ENCODE data around the gene TIE1. TPM values are rescaled to one million over a fixed set of nuclear protein-coding genes. Genes with fewer than 3 reads are reported as not detected.

The TIE1 gene
- total and polyA plus RNA-seq, 2 experiments from 2014 or later = 0.21 TPM; not detected in 1

DNA sequence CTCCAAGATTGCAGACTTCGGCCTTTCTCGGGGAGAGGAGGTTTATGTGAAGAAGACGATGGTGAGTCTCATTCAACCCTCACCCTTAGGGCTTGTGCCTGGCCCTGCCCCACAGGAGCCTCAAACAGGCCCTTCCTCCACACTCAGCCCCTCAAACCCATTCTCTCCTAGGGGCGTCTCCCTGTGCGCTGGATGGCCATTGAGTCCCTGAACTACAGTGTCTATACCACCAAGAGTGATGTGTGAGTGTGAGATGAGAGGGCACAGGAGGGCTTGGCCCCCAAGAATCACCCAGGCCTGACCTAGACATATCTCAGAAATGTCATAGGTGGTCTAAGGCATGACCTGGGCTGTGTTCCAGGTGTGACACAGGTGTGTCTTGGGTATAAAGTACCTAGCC, 18.5 kb downstream of the TIE1 start:
- no peak for DNase-seq
- Histone ChIP-seq H3F3A (ENCODE audit: insufficient read depth) (no peaks in the 10 kb centered on the region), H3K36me3 (ENCODE audit: low read depth) (no peaks in the 10 kb centered on the region), H3K9me2 (ENCODE audit: insufficient read depth) (no peaks in the 10 kb centered on the region), H3K27me3 (replicated peaks; ENCODE audit: insufficient read depth) (no peaks in the 10 kb centered on the region), H4K20me1 (ENCODE audit: insufficient read depth) (no peaks in the 10 kb centered on the region), H3K9ac (no peak overlapping the region), H3K4me1 (ENCODE audit: insufficient read depth) (no peaks in the 10 kb centered on the region), H3K9me3 (ENCODE audit: low read depth) (no peaks in the 10 kb centered on the region), H3K4me3 (no peak overlapping the region), H3K79me2 (ENCODE audit: insufficient read depth) (no peaks in the 10 kb centered on the region), H3K27ac (no peak overlapping the region), H3K4me2 (ENCODE audit: unreplicated experiment) (no peak overlapping the region), H2AFZ (no peak overlapping the region)
- 100% methylated on average over 5 of the region's 5 CpGs for WGBS, 2 experiments (ENCODE audit: low coverage in 1 of 2, low lambda C conversion rate in 2 of 2, missing lambda C conversion rate in 2 of 2)
- no peak for TF ChIP-seq EZH2 (IDR thresholded peaks at IDR 0.05; ENCODE audit: insufficient read depth, poor library complexity, severe bottlenecking)
- no peak for TF ChIP-seq EZH2phosphoT487 (IDR thresholded peaks at IDR 0.05; ENCODE audit: insufficient read depth, low read depth)
- in situ Hi-C loops (cut with MboI) = no loop called here

DNA sequence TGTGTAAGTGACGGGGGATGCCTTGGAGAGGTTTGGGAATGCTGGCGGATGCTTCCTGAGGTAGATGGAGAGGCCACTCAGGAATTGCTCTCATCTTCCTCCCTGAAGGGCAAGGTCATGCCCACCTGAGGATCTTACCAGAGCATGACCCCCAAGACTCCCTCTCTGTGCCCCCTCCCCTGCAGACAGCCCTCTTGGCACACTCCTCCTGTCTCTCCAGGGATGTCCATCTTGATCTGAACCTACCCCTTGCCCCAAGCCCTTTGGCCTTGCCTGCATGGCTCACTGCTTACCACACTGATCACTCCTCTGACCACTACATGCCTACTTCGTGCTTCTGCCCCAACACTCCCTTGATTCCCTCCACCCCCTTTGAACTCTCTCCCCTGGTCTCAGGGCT, 19.0 kb downstream of the TIE1 start:
- Histone ChIP-seq H3K4me3 (no peak overlapping the region), H3K27me3 (replicated peaks; ENCODE audit: insufficient read depth) (no peaks in the 10 kb centered on the region)
- TF ChIP-seq EZH2 (IDR thresholded peaks at IDR 0.05; ENCODE audit: insufficient read depth, poor library complexity, severe bottlenecking) = no peak
- TF ChIP-seq EZH2phosphoT487 (IDR thresholded peaks at IDR 0.05; ENCODE audit: insufficient read depth, low read depth) = no peak

DNA sequence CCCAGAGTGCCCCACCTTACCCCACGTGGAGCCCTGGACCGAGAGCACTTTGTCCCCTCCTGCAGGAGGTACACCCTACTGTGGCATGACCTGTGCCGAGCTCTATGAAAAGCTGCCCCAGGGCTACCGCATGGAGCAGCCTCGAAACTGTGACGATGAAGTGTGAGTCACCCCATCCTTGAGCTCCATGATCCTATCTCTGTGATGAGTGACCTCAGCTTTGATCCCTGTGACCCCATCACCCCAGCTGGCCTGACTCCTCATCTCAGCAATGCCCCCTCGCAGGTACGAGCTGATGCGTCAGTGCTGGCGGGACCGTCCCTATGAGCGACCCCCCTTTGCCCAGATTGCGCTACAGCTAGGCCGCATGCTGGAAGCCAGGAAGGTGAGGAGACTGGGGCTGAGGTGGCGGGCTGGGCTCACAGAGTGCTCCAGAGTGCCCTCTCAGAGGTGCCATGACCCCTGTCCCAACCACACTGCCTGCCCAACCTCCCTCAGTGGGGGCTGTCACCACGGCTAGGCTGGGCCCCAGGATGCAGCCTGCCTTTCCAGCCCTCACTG, 20.6 kb downstream of the TIE1 start:
- Histone ChIP-seq H3K4me2 (ENCODE audit: unreplicated experiment) (no peak overlapping the region), H3F3A (ENCODE audit: insufficient read depth) (no peaks in the 10 kb centered on the region), H3K9ac (no peak overlapping the region), H3K27me3 (replicated peaks; ENCODE audit: insufficient read depth) (no peaks in the 10 kb centered on the region), H4K20me1 (ENCODE audit: insufficient read depth) (no peaks in the 10 kb centered on the region), H3K4me3 (no peak overlapping the region), H2AFZ (no peak overlapping the region), H3K9me3 (ENCODE audit: low read depth) (no peaks in the 10 kb centered on the region), H3K79me2 (ENCODE audit: insufficient read depth) (no peaks in the 10 kb centered on the region), H3K9me2 (ENCODE audit: insufficient read depth) (no peaks in the 10 kb centered on the region), H3K4me1 (ENCODE audit: insufficient read depth) (no peaks in the 10 kb centered on the region), H3K27ac (no peak overlapping the region), H3K36me3 (ENCODE audit: low read depth) (no peaks in the 10 kb centered on the region)
- in situ Hi-C loops (cut with MboI) = no loop called here
- no peak for TF ChIP-seq EZH2 (IDR thresholded peaks at IDR 0.05; ENCODE audit: insufficient read depth, poor library complexity, severe bottlenecking)
- TF ChIP-seq EZH2phosphoT487 (IDR thresholded peaks at IDR 0.05; ENCODE audit: insufficient read depth, low read depth) = no peak
- WGBS, 2 experiments (ENCODE audit: low coverage in 1 of 2, low lambda C conversion rate in 2 of 2, missing lambda C conversion rate in 2 of 2) = 89 to 90% methylated on average over 15 to 16 of the region's 16 CpGs
- DNase-seq = no peak

More for the DNA sequence above, 19.0 kb downstream of the TIE1 start:
- in situ Hi-C loops (cut with MboI) = no loop called here
- Histone ChIP-seq H3K36me3 (ENCODE audit: low read depth) (no peaks in the 10 kb centered on the region), H3K27ac (no peak overlapping the region), H3K4me1 (ENCODE audit: insufficient read depth) (no peaks in the 10 kb centered on the region), H3K4me2 (ENCODE audit: unreplicated experiment) (no peak overlapping the region), H4K20me1 (ENCODE audit: insufficient read depth) (no peaks in the 10 kb centered on the region), H3K9ac (no peak overlapping the region), H3F3A (ENCODE audit: insufficient read depth) (no peaks in the 10 kb centered on the region), H3K79me2 (ENCODE audit: insufficient read depth) (no peaks in the 10 kb centered on the region), H2AFZ (no peak overlapping the region), H3K9me3 (ENCODE audit: low read depth) (no peaks in the 10 kb centered on the region), H3K9me2 (ENCODE audit: insufficient read depth) (no peaks in the 10 kb centered on the region)
- WGBS, 2 experiments (ENCODE audit: low coverage in 1 of 2, low lambda C conversion rate in 2 of 2, missing lambda C conversion rate in 2 of 2) = 67 to 100% methylated on average over 2 to 3 of the region's 3 CpGs
- no peak for DNase-seq

DNA sequence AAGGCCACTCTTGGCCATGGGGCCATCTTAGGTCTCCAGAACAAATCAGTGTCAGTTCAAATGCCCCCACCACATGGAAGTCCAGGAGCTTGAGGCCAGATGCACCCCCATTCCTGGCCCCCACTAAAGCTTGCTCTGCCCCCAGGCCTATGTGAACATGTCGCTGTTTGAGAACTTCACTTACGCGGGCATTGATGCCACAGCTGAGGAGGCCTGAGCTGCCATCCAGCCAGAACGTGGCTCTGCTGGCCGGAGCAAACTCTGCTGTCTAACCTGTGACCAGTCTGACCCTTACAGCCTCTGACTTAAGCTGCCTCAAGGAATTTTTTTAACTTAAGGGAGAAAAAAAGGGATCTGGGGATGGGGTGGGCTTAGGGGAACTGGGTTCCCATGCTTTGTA, 21.7 kb downstream of the TIE1 start:
- Histone ChIP-seq H3K9ac (no peak overlapping the region), H3K4me3 (no peak overlapping the region)
- in situ Hi-C loops (cut with MboI) = no loop called here

DNA sequence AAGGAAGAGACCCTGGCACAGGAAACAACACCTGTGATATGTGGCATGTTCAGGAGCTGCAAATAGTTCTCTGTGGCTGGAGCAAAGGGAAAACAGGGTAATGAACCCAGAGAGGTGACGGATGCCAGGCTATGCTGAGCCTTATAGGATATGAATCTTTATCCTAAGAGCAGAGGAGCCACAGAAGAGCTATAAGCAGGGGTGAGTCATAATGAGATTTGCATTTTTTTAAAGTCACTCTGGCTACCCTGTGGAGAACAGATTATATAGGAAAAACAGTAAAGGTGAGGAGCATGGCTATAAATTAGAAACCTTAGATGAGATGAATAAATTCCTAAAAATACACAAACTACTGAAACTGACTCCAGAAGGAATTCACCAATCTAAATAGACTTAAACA, 24.0 kb downstream of the TIE1 start:
- in situ Hi-C loops (cut with MboI) = no loop called here
- no peaks in the 10 kb centered on the region for H4K20me1 ChIP-seq (ENCODE audit: insufficient read depth)
- no peak for DNase-seq

More for the DNA sequence above, 21.7 kb downstream of the TIE1 start:
- Histone ChIP-seq H3K79me2 (ENCODE audit: insufficient read depth) (no peaks in the 10 kb centered on the region), H3K27me3 (replicated peaks; ENCODE audit: insufficient read depth) (no peaks in the 10 kb centered on the region), H3K9me2 (ENCODE audit: insufficient read depth) (no peaks in the 10 kb centered on the region), H3K4me1 (ENCODE audit: insufficient read depth) (no peaks in the 10 kb centered on the region), H3K36me3 (ENCODE audit: low read depth) (no peaks in the 10 kb centered on the region), H2AFZ (no peak overlapping the region), H4K20me1 (ENCODE audit: insufficient read depth) (no peaks in the 10 kb centered on the region), H3F3A (ENCODE audit: insufficient read depth) (no peaks in the 10 kb centered on the region), H3K27ac (no peak overlapping the region), H3K4me2 (ENCODE audit: unreplicated experiment) (no peak overlapping the region), H3K9me3 (ENCODE audit: low read depth) (no peaks in the 10 kb centered on the region)
- 74 to 87% methylated on average over 5 of the region's 5 CpGs for WGBS, 2 experiments (ENCODE audit: low coverage in 1 of 2, low lambda C conversion rate in 2 of 2, missing lambda C conversion rate in 2 of 2)
- TF ChIP-seq EZH2phosphoT487 (IDR thresholded peaks at IDR 0.05; ENCODE audit: insufficient read depth, low read depth) (no peak), EZH2 (IDR thresholded peaks at IDR 0.05; ENCODE audit: insufficient read depth, poor library complexity, severe bottlenecking) (no peak)
- DNase-seq = no peak

More for the DNA sequence above, 24.0 kb downstream of the TIE1 start:
- Histone ChIP-seq H3K27ac (no peak overlapping the region), H2AFZ (no peak overlapping the region), H3F3A (ENCODE audit: insufficient read depth) (no peaks in the 10 kb centered on the region), H3K36me3 (ENCODE audit: low read depth) (no peaks in the 10 kb centered on the region), H3K9me3 (ENCODE audit: low read depth) (no peaks in the 10 kb centered on the region), H3K4me3 (no peak overlapping the region), H3K4me1 (ENCODE audit: insufficient read depth) (peaks cover 3% of the 10 kb centered on the region), H3K9ac (no peak overlapping the region), H3K9me2 (ENCODE audit: insufficient read depth) (no peaks in the 10 kb centered on the region), H3K79me2 (ENCODE audit: insufficient read depth) (no peaks in the 10 kb centered on the region), H3K27me3 (replicated peaks; ENCODE audit: insufficient read depth) (no peaks in the 10 kb centered on the region), H3K4me2 (ENCODE audit: unreplicated experiment) (no peak overlapping the region)
- 93 to 100% methylated on average over 1 of the region's 1 CpG for WGBS, 2 experiments (ENCODE audit: low coverage in 1 of 2, low lambda C conversion rate in 2 of 2, missing lambda C conversion rate in 2 of 2)
- no peak for TF ChIP-seq EZH2phosphoT487 (IDR thresholded peaks at IDR 0.05; ENCODE audit: insufficient read depth, low read depth)
- no peak for TF ChIP-seq EZH2 (IDR thresholded peaks at IDR 0.05; ENCODE audit: insufficient read depth, poor library complexity, severe bottlenecking)
